ENCODE measurements around the gene RNF19B.

RNF19B gene

GRCh38 chr1:32903991-32904785, 60.4 kb downstream of the RNF19B start:
- DNase-seq: no peak
- Histone ChIP-seq H3K79me2 (ENCODE audit: control insufficient read depth, insufficient read depth, low read length) (no peaks in the 10 kb centered on the region), H2BK5ac (ENCODE audit: low read length) (no peak overlapping the region), H3K4me1 (ENCODE audit: control insufficient read depth, low read depth, low read length) (no peaks in the 10 kb centered on the region), H4K5ac (ENCODE audit: low read length) (no peak overlapping the region), H2AK5ac (ENCODE audit: low read length) (no peak overlapping the region), H3K23ac (ENCODE audit: low read length) (no peak overlapping the region), H3K4ac (ENCODE audit: low read depth, low read length) (no peak overlapping the region), H3K4me2 (ENCODE audit: low read length) (no peak overlapping the region), H3K36me3 (ENCODE audit: control insufficient read depth, insufficient read depth, low read length) (no peaks in the 10 kb centered on the region), H3K27me3 (ENCODE audit: insufficient read depth, low read length, poor library complexity) (peaks cover 5% of the 10 kb centered on the region), H3K4me3 (ENCODE audit: low read length) (no peak overlapping the region), H3K27ac (ENCODE audit: low read depth, low read length) (no peak overlapping the region), H4K8ac (ENCODE audit: low read depth, low read length) (no peak overlapping the region), H3K56ac (ENCODE audit: low read length) (no peak overlapping the region), H3K79me1 (ENCODE audit: low read length) (no peaks in the 10 kb centered on the region), H2BK120ac (ENCODE audit: low read depth, low read length) (no peak overlapping the region), H3K9ac (ENCODE audit: low read length) (no peak overlapping the region), H3K18ac (ENCODE audit: low read length) (no peak overlapping the region), H2BK15ac (replicated peaks; ENCODE audit: low read depth) (no peak overlapping the region)
- no CpG with 5 or more reads among the region's 3 CpGs for WGBS (ENCODE audit: extremely low coverage, insufficient coverage, low lambda C conversion rate)

GRCh38 chr1:32902535-32902920, 62.1 kb downstream of the RNF19B start:
- Histone ChIP-seq H3K79me1 (ENCODE audit: low read length) (no peaks in the 10 kb centered on the region), H3K56ac (ENCODE audit: low read length) (no peak overlapping the region), H3K36me3 (ENCODE audit: control insufficient read depth, insufficient read depth, low read length) (no peaks in the 10 kb centered on the region), H3K18ac (ENCODE audit: low read length) (no peak overlapping the region), H3K23ac (ENCODE audit: low read length) (no peak overlapping the region), H3K4me2 (ENCODE audit: low read length) (no peak overlapping the region), H2BK120ac (ENCODE audit: low read depth, low read length) (no peak overlapping the region), H2AK5ac (ENCODE audit: low read length) (no peak overlapping the region), H3K27ac (ENCODE audit: low read depth, low read length) (no peak overlapping the region), H3K4me3 (ENCODE audit: low read length) (no peak overlapping the region), H3K27me3 (ENCODE audit: insufficient read depth, low read length, poor library complexity) (peaks cover 5% of the 10 kb centered on the region), H4K5ac (ENCODE audit: low read length) (no peak overlapping the region), H4K8ac (ENCODE audit: low read depth, low read length) (no peak overlapping the region), H2BK15ac (replicated peaks; ENCODE audit: low read depth) (no peak overlapping the region), H3K79me2 (ENCODE audit: control insufficient read depth, insufficient read depth, low read length) (no peaks in the 10 kb centered on the region), H3K9ac (ENCODE audit: low read length) (no peak overlapping the region), H3K4me1 (ENCODE audit: control insufficient read depth, low read depth, low read length) (no peaks in the 10 kb centered on the region), H2BK5ac (ENCODE audit: low read length) (no peak overlapping the region), H3K4ac (ENCODE audit: low read depth, low read length) (no peak overlapping the region)
- no peak for DNase-seq
- WGBS (ENCODE audit: extremely low coverage, insufficient coverage, low lambda C conversion rate): no CpG with 5 or more reads among the region's 6 CpGs

GRCh38 chr1:32901823-32902534, 62.6 kb downstream of the RNF19B start:
- Histone ChIP-seq H3K4ac (ENCODE audit: low read depth, low read length) (no peak overlapping the region), H3K56ac (ENCODE audit: low read length) (peak overlapping the region; percentile 76), H2BK5ac (ENCODE audit: low read length) (no peak overlapping the region), H3K4me3 (ENCODE audit: low read length) (peak overlapping the region; percentile 22), H3K4me1 (ENCODE audit: control insufficient read depth, low read depth, low read length) (no peaks in the 10 kb centered on the region), H3K79me1 (ENCODE audit: low read length) (no peaks in the 10 kb centered on the region), H3K36me3 (ENCODE audit: control insufficient read depth, insufficient read depth, low read length) (no peaks in the 10 kb centered on the region), H3K23ac (ENCODE audit: low read length) (no peak overlapping the region), H4K5ac (ENCODE audit: low read length) (no peak overlapping the region), H3K9ac (ENCODE audit: low read length) (peak overlapping the region; percentile 53), H3K4me2 (ENCODE audit: low read length) (peak overlapping the region; percentile 59), H2BK120ac (ENCODE audit: low read depth, low read length) (no peak overlapping the region), H3K18ac (ENCODE audit: low read length) (no peak overlapping the region), H2AK5ac (ENCODE audit: low read length) (no peak overlapping the region), H2BK15ac (replicated peaks; ENCODE audit: low read depth) (no peak overlapping the region), H3K27ac (ENCODE audit: low read depth, low read length) (no peak overlapping the region), H3K79me2 (ENCODE audit: control insufficient read depth, insufficient read depth, low read length) (no peaks in the 10 kb centered on the region), H4K8ac (ENCODE audit: low read depth, low read length) (no peak overlapping the region), H3K27me3 (ENCODE audit: insufficient read depth, low read length, poor library complexity) (peaks cover 5% of the 10 kb centered on the region)
- DNase-seq: no peak
- WGBS (ENCODE audit: extremely low coverage, insufficient coverage, low lambda C conversion rate): no CpG with 5 or more reads among the region's 24 CpGs

GRCh38 chr1:32900956-32901822, 63.4 kb downstream of the RNF19B start, which contains the start of gene TMEM54:
Gene TMEM54 (minus strand): TSS chr1:32901389. CDS start chr1:32901238, 151 bp downstream.
- peaks cover 5% of the 10 kb centered on the region for H3K27me3 ChIP-seq (ENCODE audit: insufficient read depth, low read length, poor library complexity)
- peak within 1 kb of the TSS; percentile 76 for H3K56ac ChIP-seq (ENCODE audit: low read length)
- WGBS (ENCODE audit: extremely low coverage, insufficient coverage, low lambda C conversion rate): no CpG with 5 or more reads among the region's 92 CpGs

GRCh38 chr1:32900371-32900955, 64.1 kb downstream of the RNF19B start:
- Histone ChIP-seq H3K4ac (ENCODE audit: low read depth, low read length) (no peak overlapping the region), H3K18ac (ENCODE audit: low read length) (no peak overlapping the region), H3K4me3 (ENCODE audit: low read length) (no peak overlapping the region), H2AK5ac (ENCODE audit: low read length) (no peak overlapping the region), H3K23ac (ENCODE audit: low read length) (no peak overlapping the region), H4K5ac (ENCODE audit: low read length) (no peak overlapping the region), H3K27ac (ENCODE audit: low read depth, low read length) (no peak overlapping the region), H3K36me3 (ENCODE audit: control insufficient read depth, insufficient read depth, low read length) (no peaks in the 10 kb centered on the region), H2BK120ac (ENCODE audit: low read depth, low read length) (no peak overlapping the region), H3K79me1 (ENCODE audit: low read length) (no peaks in the 10 kb centered on the region), H3K56ac (ENCODE audit: low read length) (peak overlapping the region; percentile 76), H3K4me1 (ENCODE audit: control insufficient read depth, low read depth, low read length) (no peaks in the 10 kb centered on the region), H2BK5ac (ENCODE audit: low read length) (no peak overlapping the region), H4K8ac (ENCODE audit: low read depth, low read length) (no peak overlapping the region), H3K79me2 (ENCODE audit: control insufficient read depth, insufficient read depth, low read length) (no peaks in the 10 kb centered on the region), H2BK15ac (replicated peaks; ENCODE audit: low read depth) (no peak overlapping the region), H3K9ac (ENCODE audit: low read length) (peak overlapping the region; percentile 48), H3K27me3 (ENCODE audit: insufficient read depth, low read length, poor library complexity) (peaks cover 5% of the 10 kb centered on the region), H3K4me2 (ENCODE audit: low read length) (peak overlapping the region; percentile 74)
- DNase-seq: no peak
- no CpG with 5 or more reads among the region's 22 CpGs for WGBS (ENCODE audit: extremely low coverage, insufficient coverage, low lambda C conversion rate)

More at GRCh38 chr1:32900956-32901822, 63.4 kb downstream of the RNF19B start, which contains the start of gene TMEM54:
- no peak within 1 kb of the TSS for H4K5ac ChIP-seq (ENCODE audit: low read length)
- peak within 1 kb of the TSS; percentile 10 for H3K18ac ChIP-seq (ENCODE audit: low read length)
- H3K4me3 ChIP-seq (ENCODE audit: low read length): peak within 1 kb of the TSS; percentile 22
- no peak within 1 kb of the TSS for H2BK120ac ChIP-seq (ENCODE audit: low read depth, low read length)
- peak within 1 kb of the TSS; percentile 37 for H3K4ac ChIP-seq (ENCODE audit: low read depth, low read length)
- H3K4me2 ChIP-seq (ENCODE audit: low read length): peak within 1 kb of the TSS; percentile 74
- no peak within 1 kb of the TSS for H3K23ac ChIP-seq (ENCODE audit: low read length)
- H2BK5ac ChIP-seq (ENCODE audit: low read length): no peak within 1 kb of the TSS
- H3K27ac ChIP-seq (ENCODE audit: low read depth, low read length): no peak within 1 kb of the TSS
- H2BK15ac ChIP-seq (replicated peaks; ENCODE audit: low read depth): no peak within 1 kb of the TSS
- no peak within 1 kb of the TSS for H4K8ac ChIP-seq (ENCODE audit: low read depth, low read length)
- H3K4me1 ChIP-seq (ENCODE audit: control insufficient read depth, low read depth, low read length): no peaks in the 10 kb centered on the region
- H3K9ac ChIP-seq (ENCODE audit: low read length): peak within 1 kb of the TSS; percentile 53
- no peaks in the 10 kb centered on the region for H3K36me3 ChIP-seq (ENCODE audit: control insufficient read depth, insufficient read depth, low read length)
- H3K79me1 ChIP-seq (ENCODE audit: low read length): no peaks in the 10 kb centered on the region
- DNase-seq: no peak
- H3K79me2 ChIP-seq (ENCODE audit: control insufficient read depth, insufficient read depth, low read length): no peaks in the 10 kb centered on the region
- no peak within 1 kb of the TSS for H2AK5ac ChIP-seq (ENCODE audit: low read length)
